NOMO-1 (cell line): ENCODE results near the gene SLC6A2.

ENCODE experiments used
- DNase-seq, 2 experiments: peaks; one replicate each; lab custom pipeline; 2025; ENCODE audit not compliant: unreplicated experiment in 2 of 2; lab: John Stamatoyannopoulos, UW

The SLC6A2 gene

DNA sequence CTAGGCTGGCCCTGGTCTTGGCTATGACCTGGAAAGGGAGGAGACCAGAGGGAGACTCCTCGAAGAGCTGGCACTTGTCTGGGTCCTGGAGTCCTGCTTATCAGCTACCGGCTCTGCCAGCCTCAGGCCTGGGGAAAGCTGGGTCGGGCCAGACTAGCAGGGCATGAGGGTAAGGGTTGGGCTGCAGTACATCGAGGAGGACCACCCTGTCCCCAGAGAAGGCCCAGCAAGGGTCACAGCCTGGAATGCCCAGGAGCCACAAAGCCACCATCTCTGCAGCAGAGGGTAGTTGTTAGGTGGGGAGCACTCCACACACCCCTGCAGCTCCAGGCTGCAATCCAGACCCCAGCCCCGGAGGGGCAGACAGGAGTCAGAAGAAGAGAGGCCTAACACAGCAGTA, 54.0 kb downstream of the SLC6A2 start:
- DNase-seq, result no peak

- DNase-seq, result no peak
Measured at GRCh38 chr16:55710466-55710865, 54.7 kb downstream of the SLC6A2 start.

GRCh38 chr16:55711959-55712876, 56.4 kb downstream of the SLC6A2 start:
- peak; percentile 40 to 65 for DNase-seq

- no peak for DNase-seq
Measured at GRCh38 chr16:55713103-55713502, 57.3 kb downstream of the SLC6A2 start.

DNA sequence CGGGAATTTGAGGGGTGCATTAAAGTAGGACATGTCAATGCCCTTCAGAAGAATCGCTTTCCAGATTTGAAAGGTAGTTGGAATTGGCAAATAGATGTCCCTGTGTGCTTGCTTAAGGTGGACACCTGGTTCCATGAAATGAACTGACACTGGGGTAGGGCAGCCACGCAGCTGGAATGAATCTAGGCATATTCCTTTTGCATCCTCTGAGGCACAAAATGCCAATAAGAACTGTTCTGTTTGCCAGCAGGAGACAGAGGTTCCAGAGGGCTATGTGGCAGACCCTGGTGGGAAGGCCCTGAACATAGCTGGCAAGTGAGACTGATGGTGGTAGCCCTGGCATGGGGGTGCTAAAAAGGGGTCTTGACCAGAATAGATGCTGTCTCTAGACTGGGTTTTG, 61.5 kb downstream of the SLC6A2 start:
- DNase-seq, result no peak

DNA sequence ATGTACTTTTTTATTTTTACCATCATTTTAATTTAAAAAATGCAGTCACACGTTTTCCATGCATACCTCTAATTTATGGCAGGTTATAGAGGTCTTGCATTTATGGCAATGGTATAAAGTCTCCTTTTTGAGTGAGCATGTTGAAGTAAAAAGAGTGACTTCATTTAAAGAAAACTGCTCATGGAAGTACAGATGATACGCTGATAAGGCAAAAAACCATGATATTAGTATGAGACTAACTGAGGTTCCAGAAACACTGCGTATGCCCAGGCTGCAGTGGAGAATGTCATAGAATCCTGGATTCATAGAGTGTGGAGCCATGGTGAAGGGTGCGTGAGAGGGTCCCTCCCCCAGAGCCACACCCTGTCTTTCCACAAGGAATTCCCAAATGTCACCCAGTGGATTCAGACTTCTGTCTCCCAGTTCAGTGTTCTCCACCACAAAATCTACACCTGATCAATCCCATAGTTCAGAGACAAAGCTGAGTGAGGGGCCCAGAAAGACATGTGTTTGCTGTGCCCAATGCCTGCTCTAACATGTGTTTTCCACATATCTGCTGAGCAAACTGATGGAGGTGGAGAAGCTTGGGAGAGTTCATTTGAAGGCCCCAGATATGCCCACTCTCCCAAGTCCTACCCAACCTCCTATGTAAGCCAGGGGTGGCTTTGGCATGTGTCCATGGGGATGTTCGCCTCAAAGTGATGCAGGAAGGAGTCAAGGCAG, 69.4 kb downstream of the SLC6A2 start:
- no peak for DNase-seq

GRCh38 chr16:55728797-55729196, 73.0 kb downstream of the SLC6A2 start:
- no peak for DNase-seq

- no peak for DNase-seq
Measured at GRCh38 chr16:55730115-55730514, 74.3 kb downstream of the SLC6A2 start.

GRCh38 chr16:55732496-55732895, 76.7 kb downstream of the SLC6A2 start:
- no peak for DNase-seq

- DNase-seq, result no peak
Measured at GRCh38 chr16:55734665-55735064, 78.9 kb downstream of the SLC6A2 start.

- no peak for DNase-seq
Measured at GRCh38 chr16:55735120-55735781, 79.5 kb downstream of the SLC6A2 start.

GRCh38 chr16:55736671-55737070, 80.9 kb downstream of the SLC6A2 start:
- no peak for DNase-seq

DNA sequence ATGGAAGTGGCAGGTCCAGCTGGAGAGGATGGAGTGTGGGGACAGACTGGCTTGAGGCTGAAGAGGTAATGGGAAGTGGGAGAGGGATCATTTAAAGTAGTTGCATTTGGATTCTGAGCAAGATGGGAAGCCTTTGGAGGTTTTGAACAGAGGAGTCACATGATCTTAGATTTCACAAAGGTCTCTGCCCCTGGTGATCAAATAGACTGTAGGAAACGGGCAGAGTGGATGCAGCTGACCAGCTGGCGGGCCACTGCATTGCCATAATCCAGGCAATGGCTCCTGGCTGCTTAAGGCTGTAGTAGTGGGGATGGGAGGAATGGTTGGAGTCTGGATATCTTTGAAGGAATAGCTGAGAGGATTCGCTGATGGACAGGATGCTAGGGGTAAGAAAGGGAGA, 81.5 kb downstream of the SLC6A2 start:
- DNase-seq, result no peak

DNA sequence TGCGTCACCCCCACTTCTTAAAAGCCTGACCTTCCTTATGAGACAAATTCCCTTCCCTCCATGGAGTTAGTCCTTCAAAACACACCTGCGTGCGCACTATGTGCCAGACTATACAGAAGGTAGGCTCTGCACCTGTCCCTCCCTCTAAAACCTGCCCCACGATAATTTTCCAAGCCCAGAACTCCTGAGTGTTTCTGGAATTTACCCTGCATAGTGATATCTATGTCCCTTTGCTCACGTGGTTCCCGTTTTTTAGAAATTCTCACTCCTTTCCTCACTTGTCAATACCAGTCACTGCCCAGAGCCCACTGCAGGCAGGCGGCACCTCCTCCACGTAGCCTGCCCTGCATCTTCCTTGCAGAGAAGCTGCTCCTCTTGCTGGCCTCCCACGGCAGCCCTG, 82.2 kb downstream of the SLC6A2 start:
- no peak for DNase-seq

GRCh38 chr16:55746081-55746480, 90.3 kb downstream of the SLC6A2 start:
- DNase-seq, result no peak

DNA sequence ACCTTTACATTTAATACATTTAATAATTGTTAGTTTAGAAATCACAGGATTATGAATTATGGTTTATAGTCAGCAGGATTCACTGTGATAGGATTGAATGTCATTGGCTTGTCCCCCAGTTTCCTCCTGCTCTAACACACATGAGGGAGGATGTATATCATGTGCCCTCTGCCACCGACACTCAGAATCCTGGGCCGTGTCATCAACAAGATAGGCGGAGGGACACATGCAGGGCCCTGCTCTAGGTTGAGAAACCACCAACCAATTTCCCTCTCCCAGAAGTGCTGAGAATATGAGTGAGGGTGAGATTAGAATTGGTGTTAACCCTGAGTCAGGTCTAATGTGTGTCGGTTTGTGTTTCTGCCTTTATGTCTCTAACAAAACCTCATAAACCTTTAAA, 92.0 kb downstream of the SLC6A2 start:
- DNase-seq, result no peak

- DNase-seq, result peak; percentile 54 to 55
Measured at GRCh38 chr16:55752465-55753144, 96.8 kb downstream of the SLC6A2 start.

DNA sequence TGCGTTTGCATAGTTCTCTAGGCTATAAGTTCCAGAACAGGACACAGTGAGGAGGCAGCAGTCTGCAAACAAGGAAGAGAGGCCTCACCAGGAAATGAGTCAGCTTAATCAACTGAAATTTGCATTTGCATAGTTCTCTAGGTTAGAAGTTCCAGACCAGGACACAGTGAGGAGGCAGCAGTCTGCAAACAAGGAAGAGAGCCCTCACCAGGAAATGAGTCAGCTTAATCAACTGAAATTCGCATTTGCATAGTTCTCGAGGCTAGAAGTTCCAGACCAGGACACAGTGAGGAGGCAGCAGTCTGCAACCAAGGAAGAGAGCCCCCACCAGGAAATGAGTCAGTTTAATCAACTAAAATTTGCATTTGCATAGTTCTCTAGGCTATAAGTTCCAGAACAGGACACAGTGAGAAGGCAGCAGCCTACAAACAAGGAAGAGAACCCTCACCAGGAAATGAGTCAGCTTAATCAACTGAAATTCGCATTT, 97.4 kb downstream of the SLC6A2 start:
- peak in 1 of 2 experiments; percentile 35 for DNase-seq
